HCT116 (cell line): ENCODE results near the gene GAK. TPM values are rescaled to one million over a fixed set of nuclear protein-coding genes. Genes with fewer than 3 reads are reported as not detected.

Experiments used
- ATAC-seq: fragments of 200-7000 bp; cut with Tn5 transposase; 2 replicates; pipeline ENCODE4 v1.9.1; 2020; ENCODE audit warnings: mild to moderate bottlenecking, moderate library complexity
- BruUV-seq: library from RNA; stranded (reverse); fragments of 400-500 nt; replicated peaks from 2 replicates; lab custom pipeline; 2021; lab: Mats Ljungman, UMichigan
- CTCF ChIA-PET: fragments of 300-600 bp; sonication (Branson Sonifier 250); formaldehyde crosslinking; loops from one replicate; lab custom pipeline; 2021; ENCODE audit warnings: antibody characterized with exemption; lab: Charles Lee
- POLR2A ChIA-PET: fragments of 300-600, 350-600 bp; sonication (Branson Sonifier 250); formaldehyde crosslinking; loops from one replicate; lab custom pipeline; 2021; ENCODE audit warnings: antibody characterized with exemption; lab: Charles Lee
- RAD21 ChIA-PET, 2 experiments: fragments of 300-600 bp; sonication (Branson Sonifier 250); formaldehyde crosslinking; loops; one replicate each; lab custom pipeline; 2023; ENCODE audit warnings: low total read pairs in 2 of 2; ENCODE audit not compliant: uncharacterized antibody in 2 of 2, unreplicated experiment in 2 of 2, low non-redundant PET in 1 of 2; lab: Charles Lee
- DNase-seq: peaks from one replicate; pipeline ENCODE4 v3.0.0-alpha.2; 2010; ENCODE audit warnings: low read depth, low spot score
- H2AFZ ChIP-seq: fragments of 200-600 bp; shearing (Covaris generic), sonication (generic); 2 replicates; pipeline ENCODE4 v1.6.1; 2017; ENCODE audit warnings: low read depth, mixed run types, mixed read lengths, antibody characterized with exemption, low read length; ENCODE audit not compliant: poor library complexity, severe bottlenecking
- H3K27ac ChIP-seq: 2 replicates; pipeline ENCODE4 v1.5.1; 2012; ENCODE audit warnings: low read depth, low read length
- H3K27me3 ChIP-seq: fragments of 200-600 bp; sonication (generic); 2 replicates; pipeline ENCODE4 v1.6.1; 2016; ENCODE audit warnings: mixed run types, low read length, mixed read lengths; ENCODE audit not compliant: insufficient read depth
- H3K36me3 ChIP-seq, 2 experiments: fragments of 200-500 bp in 1 of 2; fragments of 200-600 bp in 1 of 2; sonication (Bioruptor generic) in 1 of 2; sonication (generic) in 1 of 2; 2 replicates each; pipeline versions ENCODE4 v1.5.1 to v1.6.1; 2014 to 2016; ENCODE audit warnings: low read length in 2 of 2, inconsistent platforms in 1 of 2, mixed read lengths in 1 of 2, mixed run types in 1 of 2; ENCODE audit not compliant: insufficient read depth in 2 of 2, control insufficient read depth in 1 of 2
- H3K4me1 ChIP-seq, 2 experiments: fragments of 200-600 bp in 1 of 2; sonication (generic) in 1 of 2; 2 replicates each; pipeline versions ENCODE4 v1.5.1 to v1.6.1; 2012 to 2017; ENCODE audit warnings: low read length in 2 of 2, inconsistent platforms in 1 of 2, mild to moderate bottlenecking in 1 of 2, mixed read lengths in 1 of 2, mixed run types in 1 of 2, moderate library complexity in 1 of 2; ENCODE audit not compliant: insufficient read depth in 2 of 2, control insufficient read depth in 1 of 2
- H3K4me2 ChIP-seq: fragments of 200-600 bp; sonication (generic); 2 replicates; pipeline ENCODE4 v1.6.1; 2017; ENCODE audit warnings: mixed run types, low read length, mixed read lengths
- H3K4me3 ChIP-seq, 2 experiments: fragments of 200-600 bp in 1 of 2; sonication (generic) in 1 of 2; replicated peaks in 1 of 2; 2 replicates each; pipeline ENCODE4 v1.5.1; 2011 to 2016; ENCODE audit warnings: low read length in 2 of 2, control low read depth in 1 of 2, low read depth in 1 of 2, mild to moderate bottlenecking in 1 of 2, mixed read lengths in 1 of 2, mixed run types in 1 of 2
- H3K79me2 ChIP-seq: fragments of 200-600 bp; sonication (generic); 2 replicates; pipeline ENCODE4 v1.6.1; 2017; ENCODE audit warnings: mild to moderate bottlenecking, mixed run types, low read length, moderate library complexity, mixed read lengths; ENCODE audit not compliant: insufficient read depth
- H3K9ac ChIP-seq: fragments of 200-600 bp; sonication (generic); 2 replicates; pipeline ENCODE4 v1.6.1; 2016; ENCODE audit warnings: low read length, mixed read lengths
- H3K9me2 ChIP-seq: fragments of 200-600 bp; sonication (generic), shearing (Covaris generic); 2 replicates; pipeline ENCODE4 v1.6.1; 2017; ENCODE audit warnings: mixed run types, mild to moderate bottlenecking, moderate library complexity; ENCODE audit not compliant: insufficient read depth
- H3K9me3 ChIP-seq, 2 experiments: fragments of 200-500 bp in 1 of 2; fragments of 200-600 bp in 1 of 2; sonication (Bioruptor generic) in 1 of 2; sonication (generic) in 1 of 2; 2 replicates each; pipeline ENCODE4 v1.6.1; 2014 to 2017; ENCODE audit warnings: low read length in 2 of 2, mixed read lengths in 2 of 2, inconsistent platforms in 1 of 2, low read depth in 1 of 2, mild to moderate bottlenecking in 1 of 2, mixed run types in 1 of 2, moderate library complexity in 1 of 2; ENCODE audit not compliant: control insufficient read depth in 1 of 2, insufficient read depth in 1 of 2
- H4K20me1 ChIP-seq: fragments of 200-600 bp; sonication (generic), shearing (Covaris generic); 2 replicates; pipeline ENCODE4 v1.6.1; 2017; ENCODE audit warnings: mixed run types, mild to moderate bottlenecking, moderate library complexity; ENCODE audit not compliant: insufficient read depth
- CEBPB ChIP-seq: IDR thresholded peaks from 2 replicates; pipeline ENCODE4 v1.6.1; 2012; ENCODE audit warnings: low read depth
- ELF1 ChIP-seq: IDR thresholded peaks from 2 replicates; pipeline ENCODE4 v1.6.1; 2012; ENCODE audit warnings: low read depth, borderline replicate concordance
- POLR2AphosphoS5 ChIP-seq: IDR thresholded peaks from 2 replicates; pipeline ENCODE4 v1.6.1; 2011; ENCODE audit warnings: mild to moderate bottlenecking, low read depth, low read length, moderate library complexity
- RAD21 ChIP-seq: IDR thresholded peaks from 2 replicates; pipeline ENCODE4 v1.6.1; 2012; ENCODE audit warnings: low read depth, mild to moderate bottlenecking
- SIN3A ChIP-seq: IDR thresholded peaks from 2 replicates; pipeline ENCODE4 v1.6.1; 2012; ENCODE audit warnings: low read depth
- SP1 ChIP-seq: IDR thresholded peaks from 2 replicates; pipeline ENCODE4 v1.6.1; 2012; ENCODE audit warnings: low read depth
- TCF7L2 ChIP-seq: IDR thresholded peaks from 2 replicates; pipeline ENCODE4 v1.7.0; 2011; ENCODE audit warnings: borderline replicate concordance, inconsistent platforms; ENCODE audit not compliant: insufficient read depth, insufficient read length; ENCODE audit errors: extremely low read depth
- ZNF274 ChIP-seq: fragments of 200-500 bp; sonication (Bioruptor generic); IDR thresholded peaks from 2 replicates; pipeline ENCODE4 v1.6.1; 2014; ENCODE audit warnings: mild to moderate bottlenecking, low read depth, low read length, inconsistent platforms
- intact Hi-C: fragments of 100-400 bp; cut with micrococcal nuclease; formaldehyde crosslinking; loops from 2 replicates; pipeline ENCODE4 v1.10.0; 2022
- total RNA-seq: library from RNA; stranded (reverse); gene quantifications from one replicate; pipeline ENCODE4 v1.2.1, GENCODE V29; 2021; ENCODE audit not compliant: unreplicated experiment

Gene GAK
- total RNA-seq, 1 experiment from 2014 or later = 123 TPM

DNA sequence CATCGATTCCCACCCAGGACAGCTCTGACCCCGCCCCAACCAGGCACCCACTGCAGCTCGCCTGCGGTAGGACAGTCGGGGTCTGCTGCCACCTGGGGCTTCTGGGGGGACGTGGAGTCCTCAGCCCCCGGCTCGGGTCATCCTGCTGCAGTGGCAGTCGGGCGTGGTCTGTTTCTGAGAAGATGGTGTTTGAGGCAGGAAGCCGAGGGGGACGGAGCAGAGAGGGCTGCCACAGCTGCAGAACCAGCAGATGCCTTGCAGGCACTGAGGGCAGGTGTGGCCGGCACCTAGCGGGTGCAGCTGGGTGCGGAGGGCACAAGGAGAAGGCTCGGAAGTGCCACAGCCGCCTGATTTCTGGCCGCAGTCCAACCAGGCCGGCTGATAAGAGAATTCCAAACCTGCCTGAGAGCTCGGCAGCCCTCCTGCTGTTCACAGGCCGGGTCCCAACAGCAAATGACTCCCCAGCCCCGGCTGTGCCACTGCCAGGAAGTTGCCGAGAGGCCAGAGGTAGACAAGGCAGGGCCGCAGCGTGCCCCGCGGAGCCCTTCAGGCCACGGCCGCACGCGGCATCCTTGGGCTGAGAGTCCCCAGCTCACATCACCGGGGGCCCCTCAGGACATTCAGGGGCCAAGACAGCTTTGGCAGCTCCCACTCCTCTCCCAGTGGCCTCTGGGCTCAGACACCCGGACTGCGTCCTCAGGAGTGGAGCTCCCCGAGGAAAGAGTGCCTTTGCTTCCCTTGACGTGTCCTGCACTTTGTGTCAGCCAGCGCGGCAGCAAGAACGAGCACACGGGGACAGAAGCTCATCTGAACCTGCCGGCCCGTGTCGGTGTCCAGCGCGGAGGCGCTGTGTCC is 96.7 kb downstream of the GAK start:
- H3K36me3 ChIP-seq = no peaks in the 10 kb centered on the region
- no peak overlapping the region for H3K4me3 ChIP-seq
- H3K79me2 ChIP-seq = no peaks in the 10 kb centered on the region
- ATAC-seq = no peak
- no peak overlapping the region for H3K9ac ChIP-seq
- TF ChIP-seq CEBPB (no peak), TCF7L2 (peak; percentile 71)
- TF ChIP-seq, all 23 proteins: peak for 1
- no TSS peak for BruUV-seq
- no peak for DNase-seq
- no peaks in the 10 kb centered on the region for H3K4me1 ChIP-seq
- intact Hi-C loops = no loop called here
- no peaks in the 10 kb centered on the region for H3K27me3 ChIP-seq
- no peak overlapping the region for H3K4me2 ChIP-seq
- POLR2A ChIA-PET = no interaction called here
- no peaks in the 10 kb centered on the region for H3K9me2 ChIP-seq
- CTCF ChIA-PET = no interaction called here
- no peak overlapping the region for H2AFZ ChIP-seq
- RAD21 ChIA-PET = no interaction called here
- no peaks in the 10 kb centered on the region for H4K20me1 ChIP-seq
- H3K27ac ChIP-seq = no peak overlapping the region
- peaks cover 0 to 17% of the 10 kb centered on the region in 2 experiments; a peak in 1 of 4 replicates for H3K9me3 ChIP-seq

DNA sequence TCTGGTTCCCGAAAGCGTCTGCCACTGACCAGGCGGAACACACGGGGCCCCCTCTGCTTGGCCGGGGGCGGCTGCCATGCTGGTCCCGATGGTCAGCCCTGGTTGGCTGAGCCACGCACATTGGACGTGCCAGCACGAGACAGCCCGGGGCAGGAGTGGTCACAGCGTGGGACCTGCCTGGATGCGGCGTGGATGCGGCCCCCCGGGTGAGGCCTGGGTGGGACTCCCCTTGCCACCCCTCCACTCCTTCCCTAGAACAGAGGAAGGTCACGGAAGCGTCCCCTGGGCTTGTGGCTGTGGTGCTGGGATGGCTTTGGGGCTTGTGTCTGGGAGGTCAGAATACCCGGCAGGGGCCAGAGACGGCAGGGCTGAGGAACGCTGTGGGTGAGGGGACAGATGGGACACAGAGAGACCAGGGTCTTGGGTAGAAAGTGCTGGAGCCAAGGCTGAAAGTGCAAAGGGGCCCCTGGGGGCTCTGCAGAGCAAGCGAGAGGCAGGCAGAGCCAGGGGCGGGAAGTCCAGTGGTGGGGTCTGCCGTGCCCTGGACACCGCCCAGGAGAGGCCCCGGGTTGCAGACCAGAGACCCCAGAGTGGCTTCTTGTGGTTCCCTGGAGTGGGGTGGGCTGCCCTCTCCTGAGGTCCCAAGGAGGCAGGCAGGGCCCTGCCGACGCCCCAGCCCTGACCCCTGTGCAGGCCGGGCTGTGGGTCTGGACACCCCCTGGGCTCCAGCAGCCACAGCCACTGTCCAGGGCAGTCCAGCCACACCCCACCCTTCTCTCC is 97.6 kb downstream of the GAK start:
- no peaks in the 10 kb centered on the region for H3K9me2 ChIP-seq
- no peaks in the 10 kb centered on the region for H3K36me3 ChIP-seq
- POLR2A ChIA-PET = no interaction called here
- no peak overlapping the region for H3K27ac ChIP-seq
- no peak for TF ChIP-seq POLR2AphosphoS5
- no peak for TF ChIP-seq ZNF274
- TF ChIP-seq SP1 = no peak
- TF ChIP-seq ELF1 = no peak
- no peak for TF ChIP-seq SIN3A
- TF ChIP-seq TCF7L2 = no peak
- no peak for TF ChIP-seq RAD21
- H3K79me2 ChIP-seq = no peaks in the 10 kb centered on the region
- RAD21 ChIA-PET = no interaction called here
- no peak overlapping the region for H3K4me3 ChIP-seq
- no peak overlapping the region for H3K4me2 ChIP-seq
- ATAC-seq (no peak), DNase-seq (no peak)
- no peak overlapping the region for H2AFZ ChIP-seq
- CTCF ChIA-PET = no interaction called here
- no peaks in the 10 kb centered on the region for H4K20me1 ChIP-seq
- peaks cover 0 to 17% of the 10 kb centered on the region in 2 experiments; a peak in 1 of 4 replicates for H3K9me3 ChIP-seq
- H3K4me1 ChIP-seq = no peaks in the 10 kb centered on the region
- no TSS peak for BruUV-seq
- intact Hi-C loops = no loop called here
- H3K9ac ChIP-seq = no peak overlapping the region
- H3K27me3 ChIP-seq = no peaks in the 10 kb centered on the region
